HepG2 (cell line): ENCODE results near the gene BDNF. TPM values are rescaled to one million over a fixed set of nuclear protein-coding genes. Genes with fewer than 3 reads are reported as not detected.

Source experiments
- ATAC-seq: fragments of 200-7000 bp; cut with Tn5 transposase; 3 replicates; pipeline ENCODE4 v1.9.1; 2020; ENCODE audit warnings: mild to moderate bottlenecking, moderate library complexity
- BruUV-seq: library from RNA; stranded (reverse); fragments of 400-500 nt; replicated peaks from 2 replicates; lab custom pipeline; 2021; lab: Mats Ljungman, UMichigan
- CTCF ChIA-PET: fragments of 300-600 bp; formaldehyde crosslinking; extraction: SDS; loops from one replicate; lab custom pipeline; 2021; ENCODE audit warnings: low total read pairs, inconsistent platforms, low intra/inter-chr PET ratio; lab: Yijun Ruan, JAX
- POLR2A ChIA-PET: fragments of 350-600 bp; sonication (Branson Sonifier 250); formaldehyde crosslinking; loops from one replicate; lab custom pipeline; 2020; ENCODE audit warnings: antibody characterized with exemption, inconsistent platforms; lab: Yijun Ruan, JAX
- DNase-seq: peaks from one replicate; pipeline ENCODE4 v3.0.0-alpha.2; 2015; ENCODE audit warnings: low spot score
- FAIRE-seq: peaks from 3 replicates; lab custom pipeline; 2011; peaks lifted over from hg19 to GRCh38; lab: Jason Lieb, UNC
- H2AFZ ChIP-seq: one replicate; pipeline ENCODE4 v1.6.1; 2011; ENCODE audit warnings: low read length, inconsistent platforms
- H3K27ac ChIP-seq: fragments of 300-600 bp; 3 replicates; pipeline ENCODE4 v1.8.0; 2011; ENCODE audit warnings: mixed run types, mild to moderate bottlenecking, mixed read lengths, low read length, inconsistent platforms; ENCODE audit not compliant: insufficient read depth; ENCODE audit errors: extremely low read length
- H3K27me3 ChIP-seq, 2 experiments: fragments of 200-600 bp in 1 of 2; 2 replicates in 1 of 2; 3 replicates in 1 of 2; pipeline versions ENCODE4 v1.6.0 to v1.8.0; 2011; ENCODE audit warnings: low read length in 2 of 2, mild to moderate bottlenecking in 2 of 2, moderate library complexity in 2 of 2, inconsistent platforms in 1 of 2; ENCODE audit not compliant: insufficient read depth in 2 of 2, control insufficient read depth in 1 of 2
- H3K36me3 ChIP-seq, 2 experiments: fragments of 200-600 bp in 1 of 2; replicated peaks in 1 of 2; 2 replicates in 1 of 2; 3 replicates in 1 of 2; pipeline versions ENCODE4 v1.5.1 to v1.8.0; 2011; ENCODE audit warnings: low read length in 2 of 2, inconsistent platforms in 1 of 2; ENCODE audit not compliant: insufficient read depth in 2 of 2, control insufficient read depth in 1 of 2
- H3K4me1 ChIP-seq: 2 replicates; pipeline ENCODE4 v1.5.1; 2012; ENCODE audit warnings: low read length, inconsistent platforms; ENCODE audit not compliant: insufficient read depth
- H3K4me2 ChIP-seq: 2 replicates; pipeline ENCODE4 v1.6.0; 2011; ENCODE audit warnings: low read depth, low read length, inconsistent platforms
- H3K4me3 ChIP-seq, 3 experiments: fragments of 200-600 bp in 1 of 3; sonication (generic), shearing (Covaris generic) in 1 of 3; replicated peaks in 1 of 3; 2 replicates each; pipeline ENCODE4 v1.5.1; 2011 to 2016; ENCODE audit warnings: low read length in 3 of 3, inconsistent platforms in 2 of 3, low read depth in 2 of 3, mild to moderate bottlenecking in 2 of 3, control low read depth in 1 of 3, mixed read lengths in 1 of 3; ENCODE audit not compliant: insufficient read depth in 1 of 3
- H3K79me2 ChIP-seq: one replicate; pipeline ENCODE4 v1.6.1; 2011; ENCODE audit warnings: low read length, inconsistent platforms; ENCODE audit not compliant: insufficient read depth
- H3K9ac ChIP-seq: 2 replicates; pipeline ENCODE4 v1.6.0; 2011; ENCODE audit warnings: mild to moderate bottlenecking, low read depth, low read length, inconsistent platforms; ENCODE audit not compliant: insufficient read depth
- H3K9me3 ChIP-seq: 2 replicates; pipeline ENCODE4 v1.5.1; 2012; ENCODE audit warnings: mild to moderate bottlenecking, low read length
- H4K20me1 ChIP-seq: 2 replicates; pipeline ENCODE4 v1.6.0; 2011; ENCODE audit warnings: inconsistent platforms, mild to moderate bottlenecking, low read length, moderate library complexity; ENCODE audit not compliant: insufficient read depth
- ARNT ChIP-seq: fragments of 450-650 bp; IDR thresholded peaks from 2 replicates; pipeline ENCODE4 v1.6.1; 2017
- CAMTA2 ChIP-seq: sonication (generic); formaldehyde crosslinking; IDR thresholded peaks from 2 replicates; pipeline ENCODE4 v1.4.0; 2020; ENCODE audit warnings: mild to moderate bottlenecking, missing genetic modification reagents, borderline replicate concordance
- E2F5 ChIP-seq: sonication (generic); formaldehyde crosslinking; conservative IDR thresholded peaks from 2 replicates; pipeline ENCODE4 v1.4.0; 2020; ENCODE audit warnings: missing genetic modification reagents
- ETV5 ChIP-seq: IDR thresholded peaks from 2 replicates; pipeline ENCODE4 v1.6.1; 2018; ENCODE audit warnings: missing biosample characterization, missing genetic modification reagents, inconsistent platforms, borderline replicate concordance
- GABPA ChIP-seq, 2 experiments: IDR thresholded peaks; 2 replicates each; pipeline ENCODE4 v1.6.1; 2011 to 2016; ENCODE audit warnings: low read depth in 2 of 2, low read length in 1 of 2, missing biosample characterization in 1 of 2, missing genetic modification characterization in 1 of 2
- GFI1 ChIP-seq: sonication (generic); formaldehyde crosslinking; IDR thresholded peaks from 2 replicates; pipeline ENCODE4 v1.5.0; 2020; ENCODE audit warnings: missing genetic modification reagents, mild to moderate bottlenecking, borderline replicate concordance
- ISL2 ChIP-seq: sonication (generic); formaldehyde crosslinking; IDR thresholded peaks from 2 replicates; pipeline ENCODE4 v1.5.0; 2020; ENCODE audit warnings: missing genetic modification reagents
- LBX2 ChIP-seq: sonication (generic); formaldehyde crosslinking; IDR thresholded peaks from 2 replicates; pipeline ENCODE4 v1.5.0; 2020; ENCODE audit warnings: missing genetic modification reagents, mild to moderate bottlenecking, borderline replicate concordance
- MXI1 ChIP-seq: IDR thresholded peaks from 3 replicates; pipeline ENCODE4 v1.6.1; 2012; ENCODE audit warnings: low read depth, low read length, inconsistent platforms, borderline replicate concordance
- PHF20 ChIP-seq: sonication (generic); formaldehyde crosslinking; IDR thresholded peaks from 2 replicates; pipeline ENCODE4 v1.5.0; 2020; ENCODE audit warnings: mild to moderate bottlenecking, missing genetic modification reagents
- POGK ChIP-seq: sonication (generic); formaldehyde crosslinking; conservative IDR thresholded peaks from 2 replicates; pipeline ENCODE4 v1.8.0; 2022; ENCODE audit warnings: mild to moderate bottlenecking, moderate library complexity, missing genetic modification reagents
- RAD21 ChIP-seq: fragments of 450-650 bp; formaldehyde crosslinking; IDR thresholded peaks from 2 replicates; pipeline ENCODE4 v1.5.0; 2020; ENCODE audit warnings: mild to moderate bottlenecking
- SMC3 ChIP-seq: IDR thresholded peaks from 2 replicates; pipeline ENCODE4 v1.6.1; 2011; ENCODE audit warnings: low read length, improper control_type of control experiment
- STAG1 ChIP-seq: sonication (generic); formaldehyde crosslinking; IDR thresholded peaks from 2 replicates; pipeline ENCODE4 v1.4.0; 2020; ENCODE audit warnings: missing genetic modification reagents
- ZBTB7B ChIP-seq: sonication (generic); formaldehyde crosslinking; IDR thresholded peaks from 2 replicates; pipeline ENCODE4 v1.4.0; 2020; ENCODE audit warnings: missing genetic modification reagents
- ZNF281 ChIP-seq: sonication (generic); formaldehyde crosslinking; IDR thresholded peaks from 2 replicates; pipeline ENCODE4 v1.4.0; 2020; ENCODE audit warnings: missing genetic modification reagents, borderline replicate concordance
- ZNF430 ChIP-seq: sonication (generic); formaldehyde crosslinking; IDR thresholded peaks from 2 replicates; pipeline ENCODE4 v1.9.0; 2021; ENCODE audit warnings: mild to moderate bottlenecking, missing genetic modification reagents
- ZNF7 ChIP-seq: IDR thresholded peaks from 2 replicates; pipeline ENCODE4 v1.6.1; 2016; ENCODE audit warnings: missing biosample characterization, missing genetic modification reagents
- ZNF784 ChIP-seq: sonication (generic); formaldehyde crosslinking; IDR thresholded peaks from 2 replicates; pipeline ENCODE4 v1.5.1; 2020; ENCODE audit warnings: missing genetic modification reagents, mild to moderate bottlenecking, borderline replicate concordance
- WGBS: methylation state at CpG from one replicate; pipeline ENCODE4 v1.1.6; 2017; ENCODE audit warnings: low lambda C conversion rate; 5-methylcytosine and 5-hydroxymethylcytosine counted together
- in situ Hi-C: cut with HindIII; loops from 2 replicates; pipeline ENCODE4 v1.10.0; 2017; ENCODE audit warnings: low pct_unique_long_range_greater_than_20kb; ENCODE audit not compliant: extremely low pct_ligation_motif_present
- intact Hi-C: fragments of 100-400 bp; cut with micrococcal nuclease; formaldehyde crosslinking; loops from one replicate; pipeline ENCODE4 v1.10.0; 2022; ENCODE audit not compliant: unreplicated experiment
- polyA plus RNA-seq, 8 experiments: library from polyadenylated mRNA; depleted of rRNA in 3 of 8; stranded (reverse) in 7 of 8; unstranded in 1 of 8; fragments of >200 nt; fragmentation: Illumina TruSeq in 4 of 8; extraction: Trizol in 4 of 8; gene quantifications; 2 replicates each; pipeline versions ENCODE4 v1.2.1 to v1.2.3, GENCODE V29; 2011 to 2016; ENCODE audit warnings: low read depth in 4 of 8, missing spikeins in 1 of 8, mixed read lengths in 1 of 8; ENCODE audit not compliant: insufficient read depth in 1 of 8
- total RNA-seq, 5 experiments: library from RNA; depleted of rRNA; stranded (reverse); fragments of >200 nt; fragmentation: Illumina TruSeq; extraction: Trizol; gene quantifications; 2 replicates each; pipeline ENCODE4 v1.2.3, GENCODE V29; 2016; ENCODE audit warnings: low read depth in 1 of 5

Gene BDNF
- total and polyA plus RNA-seq, 2 of the 13 experiments (the other 11 are each of a cell fraction or from before 2014, with no cell fraction given) = 0.02 TPM; not detected in 1

GRCh38 chr11:27698872-27699241, 1.4 kb downstream of the BDNF start:
- Histone ChIP-seq H3K27me3 (peaks cover 0 to 36% of the 10 kb centered on the region in 2 experiments; a peak in 3 of 5 replicates), H3K9me3 (no peaks in the 10 kb centered on the region), H3K4me2 (peak overlapping the region; percentile 62), H3K4me1 (peaks cover 29% of the 10 kb centered on the region), H3K4me3 (peak overlapping the region in 1 of 3 experiments; percentile 26; a peak in 1 of 6 replicates), H3K27ac (no peak overlapping the region), H2AFZ (no peak overlapping the region), H3K9ac (no peak overlapping the region), H3K79me2 (no peaks in the 10 kb centered on the region), H3K36me3 (no peaks in the 10 kb centered on the region), H4K20me1 (no peaks in the 10 kb centered on the region)
- ChIA-PET POLR2A (interaction anchor here (1.0 kb wide), 1 partner anchor 375 kb away, joined by 3 read pairs; no protein-coding TSS in a partner anchor), CTCF (interaction anchor here (0.6 to 2.0 kb wide), 5 partner anchors 831 to 1636 kb away, joined by 3 to 13 read pairs (median 5); no protein-coding TSS in a partner anchor)
- in situ Hi-C loops = loop anchor here (5.0 to 25.0 kb wide), 4 partner anchors 833 to 1636 kb away; no protein-coding TSS in a partner anchor
- no peak for FAIRE-seq
- BruUV-seq = no TSS peak
- 8% methylated on average over 13 of the region's 18 CpGs for WGBS
- peak; percentile 90 for ATAC-seq
- intact Hi-C loops = loop anchor here (1.0 kb wide), 5 partner anchors 830 to 1635 kb away; no protein-coding TSS in a partner anchor
- peak; percentile 43 for DNase-seq
- TF ChIP-seq ETV5 (CRISPR knock-in tag) (no peak), RAD21 (CRISPR knock-in tag) (peak; percentile 39; the same call in 1 of the 2 replicates), STAG1 (CRISPR knock-in tag) (peak; percentile 75), CAMTA2 (CRISPR knock-in tag) (no peak), ZBTB7B (CRISPR knock-in tag) (no peak), ARNT (no peak), LBX2 (CRISPR knock-in tag) (no peak), GFI1 (CRISPR knock-in tag) (no peak), ZNF430 (CRISPR knock-in tag) (no peak), POGK (CRISPR knock-in tag) (no peak), GABPA (IDR thresholded peaks at IDR 0.05; ENCODE audit: low read depth, low read length) (no peak), GABPA (CRISPR knock-in tag; IDR thresholded peaks at IDR 0.05; ENCODE audit: low read depth) (no peak), MXI1 (no peak), ZNF784 (no peak), SMC3 (peak; percentile 47), ZNF281 (CRISPR knock-in tag) (peak; percentile 57; the same call in 1 of the 2 replicates), E2F5 (CRISPR knock-in tag) (no peak), PHF20 (CRISPR knock-in tag) (no peak), ISL2 (no peak), ZNF7 (CRISPR knock-in tag) (no peak)
